Measurements from ENCODE around the gene COQ2. TPM values are rescaled to one million over a fixed set of nuclear protein-coding genes. Genes with fewer than 3 reads are reported as not detected.

The COQ2 gene
- total and polyA plus RNA-seq, 11 donors: 10.4 to 26.3 (median 22.0) TPM

DNA sequence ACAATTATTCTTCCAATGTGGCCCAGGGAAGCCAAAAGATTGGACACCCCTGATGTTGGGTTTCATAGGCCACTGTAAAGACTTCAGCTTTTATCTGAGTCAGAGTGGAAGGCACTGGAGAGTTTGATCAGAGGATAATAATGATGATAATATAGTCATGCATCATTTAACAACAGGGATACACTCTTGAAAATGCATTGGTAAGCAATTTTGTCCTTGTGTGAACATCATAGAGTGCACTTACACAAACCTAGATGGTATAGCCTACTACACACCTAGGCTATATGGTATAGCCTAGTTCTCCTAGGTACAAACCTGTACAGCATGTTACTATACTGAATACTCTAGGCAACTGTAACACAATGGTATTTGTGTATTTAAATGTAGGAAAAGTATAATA is 70.5 kb downstream of the COQ2 start:
- H3K27me3 ChIP-seq: no peaks in the 10 kb centered on the region
- peaks cover 0 to 42% (median 0%) of the 10 kb centered on the region in 12 donors for H3K4me1 ChIP-seq
- DNase-seq: no peak

More for the DNA sequence above, 70.5 kb downstream of the COQ2 start:
- no peak overlapping the region for H3K4me3 ChIP-seq
- no peak for ATAC-seq
- H3K9me3 ChIP-seq: peaks cover 0 to 3% (median 0%) of the 10 kb centered on the region in 12 donors
- H3K27ac ChIP-seq: no peak overlapping the region
- intact Hi-C loops (cut with DNase I): no loop called here
- H3K36me3 ChIP-seq: no peaks in the 10 kb centered on the region
- no peak for TF ChIP-seq POLR2A (IDR thresholded peaks at IDR 0.05)
- TF ChIP-seq, protein P1, sequence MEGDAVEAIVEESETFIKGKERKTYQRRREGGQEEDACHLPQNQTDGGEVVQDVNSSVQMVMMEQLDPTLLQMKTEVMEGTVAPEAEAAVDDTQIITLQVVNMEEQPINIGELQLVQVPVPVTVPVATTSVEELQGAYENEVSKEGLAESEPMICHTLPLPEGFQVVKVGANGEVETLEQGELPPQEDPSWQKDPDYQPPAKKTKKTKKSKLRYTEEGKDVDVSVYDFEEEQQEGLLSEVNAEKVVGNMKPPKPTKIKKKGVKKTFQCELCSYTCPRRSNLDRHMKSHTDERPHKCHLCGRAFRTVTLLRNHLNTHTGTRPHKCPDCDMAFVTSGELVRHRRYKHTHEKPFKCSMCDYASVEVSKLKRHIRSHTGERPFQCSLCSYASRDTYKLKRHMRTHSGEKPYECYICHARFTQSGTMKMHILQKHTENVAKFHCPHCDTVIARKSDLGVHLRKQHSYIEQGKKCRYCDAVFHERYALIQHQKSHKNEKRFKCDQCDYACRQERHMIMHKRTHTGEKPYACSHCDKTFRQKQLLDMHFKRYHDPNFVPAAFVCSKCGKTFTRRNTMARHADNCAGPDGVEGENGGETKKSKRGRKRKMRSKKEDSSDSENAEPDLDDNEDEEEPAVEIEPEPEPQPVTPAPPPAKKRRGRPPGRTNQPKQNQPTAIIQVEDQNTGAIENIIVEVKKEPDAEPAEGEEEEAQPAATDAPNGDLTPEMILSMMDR (IDR thresholded peaks at IDR 0.05): no peak

Other genes starting within 250 kb of the COQ2 start
- 10 to 100 TPM; 47.6 to 67.2 (median 54.5) TPM for gene COPS4, start 249.6 kb downstream of the COQ2 start, total RNA-seq
- 10 to 100 TPM; 13.0 to 64.5 TPM for gene COPS4, start 249.6 kb downstream of the COQ2 start, polyA plus RNA-seq
- gene PLAC8, start 170.1 kb downstream of the COQ2 start, total RNA-seq: 10 to 100 TPM in 1 of 9 donors, 1 to 10 TPM in 2, under 1 TPM in 4, not detected in 2; 0.31 to 11.3 (median 0.83) TPM
- under 1 TPM; 0.38 to 0.73 TPM for gene PLAC8, start 170.1 kb downstream of the COQ2 start, polyA plus RNA-seq
- gene HPSE, start 50.0 kb upstream of the COQ2 start, total RNA-seq: 1 to 10 TPM in 2 of 9 donors, under 1 TPM in 7; 0.38 to 6.2 (median 0.75) TPM
- under 1 TPM; 0.15 to 0.37 TPM for gene HPSE, start 50.0 kb upstream of the COQ2 start, polyA plus RNA-seq
- gene HELQ, start 171.0 kb upstream of the COQ2 start, total RNA-seq: 10 to 100 TPM; 12.2 to 15.8 (median 13.1) TPM
- gene HELQ, start 171.0 kb upstream of the COQ2 start, polyA plus RNA-seq: 1 to 10 TPM; 3.1 to 9.9 TPM
- 10 to 100 TPM; 27.8 to 67.5 (median 51.7) TPM for gene MRPS18C, start 171.3 kb upstream of the COQ2 start, total RNA-seq
- 10 to 100 TPM; 56.0 to 78.0 TPM for gene MRPS18C, start 171.3 kb upstream of the COQ2 start, polyA plus RNA-seq
- 10 to 100 TPM in 1 of 9 donors, 1 to 10 TPM in 8; 3.4 to 10.2 (median 7.8) TPM for gene ABRAXAS1, start 200.3 kb upstream of the COQ2 start, total RNA-seq
- gene ABRAXAS1, start 200.3 kb upstream of the COQ2 start, polyA plus RNA-seq: 1 to 10 TPM; 2.0 to 3.1 TPM

Data from heart left ventricle (tissue), 16 donors.